ENCODE results near the gene CACNA1G.

- no peak for TF ChIP-seq CTCF (IDR thresholded peaks at IDR 0.05; ENCODE audit: low read depth, low read length)
- TF ChIP-seq, protein P1, sequence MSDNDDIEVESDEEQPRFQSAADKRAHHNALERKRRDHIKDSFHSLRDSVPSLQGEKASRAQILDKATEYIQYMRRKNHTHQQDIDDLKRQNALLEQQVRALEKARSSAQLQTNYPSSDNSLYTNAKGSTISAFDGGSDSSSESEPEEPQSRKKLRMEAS (IDR thresholded peaks at IDR 0.05; ENCODE audit: low read depth, low read length), result no peak
- TF ChIP-seq POLR2A (IDR thresholded peaks at IDR 0.05; ENCODE audit: extremely low read depth, insufficient read length), result no peak
Observed at GRCh38 chr17:50519141-50519834, 41.2 kb upstream of the CACNA1G start.
